ENCODE measurements around the gene ZNF554. TPM values are rescaled to one million over a fixed set of nuclear protein-coding genes. Genes with fewer than 3 reads are reported as not detected.

The ZNF554 gene
- polyA plus RNA-seq, 1 of the 3 experiments (the other 2 are of a cell fraction) = 1.7 TPM

GRCh38 chr19:2796659-2797266 lies 22.9 kb upstream of the ZNF554 start (continued):
- no peak for TF ChIP-seq TAF1 (IDR thresholded peaks at IDR 0.05; ENCODE audit: borderline replicate concordance, low read depth, low read length)
- no peak for TF ChIP-seq GABPA (IDR thresholded peaks at IDR 0.05; ENCODE audit: low read depth)
- no peak for TF ChIP-seq USF2 (IDR thresholded peaks at IDR 0.05; ENCODE audit: borderline replicate concordance, low read depth, low read length)

- POLR2A ChIA-PET = no interaction called here
- 96% methylated on average over 8 of the region's 15 CpGs for WGBS (ENCODE audit: low lambda C conversion rate)
- no peak overlapping the region for H2AFZ ChIP-seq (ENCODE audit: low read depth)
- TF ChIP-seq YY1 (IDR thresholded peaks at IDR 0.05; ENCODE audit: low read depth) = no peak
- no peak for TF ChIP-seq GABPA (IDR thresholded peaks at IDR 0.05; ENCODE audit: low read depth)
- no peak for TF ChIP-seq TAF1 (IDR thresholded peaks at IDR 0.05; ENCODE audit: borderline replicate concordance, low read depth, low read length)
- TF ChIP-seq MXI1 (IDR thresholded peaks at IDR 0.05; ENCODE audit: low read depth, low read length) = no peak
- TF ChIP-seq CTCF (IDR thresholded peaks at IDR 0.05) = no peak
- TF ChIP-seq REST (IDR thresholded peaks at IDR 0.05; ENCODE audit: low read depth, low read length) = no peak
- TF ChIP-seq IRF3 (IDR thresholded peaks at IDR 0.05; ENCODE audit: low read depth, low read length) = no peak
- no peak for TF ChIP-seq EZH2phosphoT487 (IDR thresholded peaks at IDR 0.05; ENCODE audit: borderline replicate concordance, low read depth)
- TF ChIP-seq TEAD4 (IDR thresholded peaks at IDR 0.05; ENCODE audit: borderline replicate concordance, insufficient read depth) = no peak
- TF ChIP-seq, protein P1, sequence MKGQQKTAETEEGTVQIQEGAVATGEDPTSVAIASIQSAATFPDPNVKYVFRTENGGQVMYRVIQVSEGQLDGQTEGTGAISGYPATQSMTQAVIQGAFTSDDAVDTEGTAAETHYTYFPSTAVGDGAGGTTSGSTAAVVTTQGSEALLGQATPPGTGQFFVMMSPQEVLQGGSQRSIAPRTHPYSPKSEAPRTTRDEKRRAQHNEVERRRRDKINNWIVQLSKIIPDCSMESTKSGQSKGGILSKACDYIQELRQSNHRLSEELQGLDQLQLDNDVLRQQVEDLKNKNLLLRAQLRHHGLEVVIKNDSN (IDR thresholded peaks at IDR 0.05; ENCODE audit: borderline replicate concordance, low read depth) = no peak
- no peak for TF ChIP-seq FOXJ3 (CRISPR knock-in tag; IDR thresholded peaks at IDR 0.05)
- no peak for TF ChIP-seq FOSL2 (IDR thresholded peaks at IDR 0.05; ENCODE audit: borderline replicate concordance, low read depth)
- no peak for TF ChIP-seq JUND (IDR thresholded peaks at IDR 0.05)
- TF ChIP-seq RXRA (IDR thresholded peaks at IDR 0.05; ENCODE audit: borderline replicate concordance, low read depth) = no peak
- TF ChIP-seq RAD21 (IDR thresholded peaks at IDR 0.05; ENCODE audit: low read length) = no peak
- TF ChIP-seq, protein P2, sequence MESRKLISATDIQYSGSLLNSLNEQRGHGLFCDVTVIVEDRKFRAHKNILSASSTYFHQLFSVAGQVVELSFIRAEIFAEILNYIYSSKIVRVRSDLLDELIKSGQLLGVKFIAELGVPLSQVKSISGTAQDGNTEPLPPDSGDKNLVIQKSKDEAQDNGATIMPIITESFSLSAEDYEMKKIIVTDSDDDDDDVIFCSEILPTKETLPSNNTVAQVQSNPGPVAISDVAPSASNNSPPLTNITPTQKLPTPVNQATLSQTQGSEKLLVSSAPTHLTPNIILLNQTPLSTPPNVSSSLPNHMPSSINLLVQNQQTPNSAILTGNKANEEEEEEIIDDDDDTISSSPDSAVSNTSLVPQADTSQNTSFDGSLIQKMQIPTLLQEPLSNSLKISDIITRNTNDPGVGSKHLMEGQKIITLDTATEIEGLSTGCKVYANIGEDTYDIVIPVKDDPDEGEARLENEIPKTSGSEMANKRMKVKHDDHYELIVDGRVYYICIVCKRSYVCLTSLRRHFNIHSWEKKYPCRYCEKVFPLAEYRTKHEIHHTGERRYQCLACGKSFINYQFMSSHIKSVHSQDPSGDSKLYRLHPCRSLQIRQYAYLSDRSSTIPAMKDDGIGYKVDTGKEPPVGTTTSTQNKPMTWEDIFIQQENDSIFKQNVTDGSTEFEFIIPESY (IDR thresholded peaks at IDR 0.05; ENCODE audit: borderline replicate concordance, low read depth) = no peak
- TF ChIP-seq PBX3 (IDR thresholded peaks at IDR 0.05) = no peak
These were observed 22.4 kb upstream of the ZNF554 start for GRCh38 chr19:2797280-2797679.

More at GRCh38 chr19:2797280-2797679, 22.4 kb upstream of the ZNF554 start:
- H3K4me3 ChIP-seq (ENCODE audit: low read depth in 2 of 2, low read length in 1 of 2) = no peak overlapping the region
- no peaks in the 10 kb centered on the region for H3K4me1 ChIP-seq (ENCODE audit: control insufficient read depth in 1 of 2, insufficient read depth in 2 of 2, low read depth in 1 of 2, low read length in 1 of 2)
- H3K4me2 ChIP-seq = no peak overlapping the region
- no peak for DNase-seq
- no peaks in the 10 kb centered on the region for H3K9me2 ChIP-seq
- no peak overlapping the region for H3K27ac ChIP-seq (ENCODE audit: low read depth in 2 of 2, low read length in 1 of 2)
- H3K9ac ChIP-seq = no peak overlapping the region
- CTCF ChIA-PET = interaction anchor here (1.1 to 1.2 kb wide), 2 partner anchors 22 to 71 kb away, joined by 3 to 6 read pairs; partner anchors contain the start of gene ZNF554
- H3K9me3 ChIP-seq = no peaks in the 10 kb centered on the region
- no peaks in the 10 kb centered on the region for H3K27me3 ChIP-seq (ENCODE audit: insufficient read depth)
- no peaks in the 10 kb centered on the region for H3F3A ChIP-seq (replicated peaks; ENCODE audit: insufficient read depth)
- peaks cover 11 to 47% of the 10 kb centered on the region in 2 experiments for H3K36me3 ChIP-seq (replicated peaks in 1 of 2; ENCODE audit: control insufficient read depth in 1 of 2, insufficient read depth in 2 of 2, low read length in 1 of 2)
- H4K20me1 ChIP-seq (ENCODE audit: insufficient read depth) = no peaks in the 10 kb centered on the region; the same call in 1 of the 2 replicates
- H3K79me2 ChIP-seq (ENCODE audit: insufficient read depth) = no peaks in the 10 kb centered on the region
